OCI-LY7 (cell line): ENCODE results near the gene MEIOB. TPM values are rescaled to one million over a fixed set of nuclear protein-coding genes. Genes with fewer than 3 reads are reported as not detected.
A peak's percentile ranks its signal among the peaks of the same experiment; 100 is the strongest.

Experiments
- BruUV-seq: library from RNA; stranded (reverse); fragments of 400-500 nt; replicated peaks from 2 replicates; lab custom pipeline; 2021; lab: Mats Ljungman, UMichigan
- CTCF ChIA-PET: fragments of 300-600 bp; sonication (Branson Sonifier 250); formaldehyde crosslinking; loops from one replicate; lab custom pipeline; 2022; ENCODE audit warnings: antibody characterized with exemption; ENCODE audit not compliant: unreplicated experiment; lab: Charles Lee
- POLR2A ChIA-PET: fragments of 300-600 bp; sonication (Branson Sonifier 250); formaldehyde crosslinking; loops from one replicate; lab custom pipeline; 2022; ENCODE audit warnings: antibody characterized with exemption; lab: Charles Lee
- DNase-seq: peaks from one replicate; pipeline ENCODE4 v3.0.0-alpha.2; 2015; ENCODE audit warnings: low spot score
- H2AFZ ChIP-seq: fragments of 200-600 bp; sonication (generic), shearing (Covaris generic); 2 replicates; pipeline ENCODE4 v1.6.1; 2014; ENCODE audit warnings: mild to moderate bottlenecking, antibody characterized with exemption, low read length, moderate library complexity
- H3K27ac ChIP-seq: fragments of 200-600 bp; sonication (generic); 2 replicates; pipeline ENCODE4 v1.5.1; 2014; ENCODE audit warnings: mixed run types, low read depth, mild to moderate bottlenecking, moderate library complexity, low read length, inconsistent platforms; ENCODE audit not compliant: poor library complexity, severe bottlenecking
- H3K36me3 ChIP-seq: fragments of 200-600 bp; sonication (generic); 2 replicates; pipeline ENCODE4 v1.6.1; 2014; ENCODE audit warnings: mild to moderate bottlenecking, antibody characterized with exemption, low read length, moderate library complexity, mixed read lengths; ENCODE audit not compliant: insufficient read depth
- H3K4me1 ChIP-seq: fragments of 200-600 bp; sonication (generic); 2 replicates; pipeline ENCODE4 v1.5.1; 2014; ENCODE audit warnings: mild to moderate bottlenecking, low read length; ENCODE audit not compliant: insufficient read depth, poor library complexity, severe bottlenecking
- H3K4me2 ChIP-seq: fragments of 200-600 bp; sonication (generic); 2 replicates; pipeline ENCODE4 v1.6.1; 2014; ENCODE audit warnings: mild to moderate bottlenecking, low read length
- H3K4me3 ChIP-seq: fragments of 200-600 bp; sonication (generic); 2 replicates; pipeline ENCODE4 v1.5.1; 2014; ENCODE audit warnings: mild to moderate bottlenecking, low read depth, low read length; ENCODE audit not compliant: poor library complexity, severe bottlenecking
- H3K79me2 ChIP-seq: fragments of 200-600 bp; sonication (generic); 2 replicates; pipeline ENCODE4 v1.6.1; 2016; ENCODE audit warnings: low read depth, mild to moderate bottlenecking, low read length, moderate library complexity, mixed read lengths; ENCODE audit not compliant: insufficient read depth
- H3K9me2 ChIP-seq: fragments of 200-600 bp; sonication (generic); 2 replicates; pipeline ENCODE4 v1.6.1; 2016; ENCODE audit warnings: mild to moderate bottlenecking, low read length, mixed read lengths; ENCODE audit not compliant: insufficient read depth
- H3K9me3 ChIP-seq: fragments of 200-600 bp; sonication (generic); 2 replicates; pipeline ENCODE4 v1.6.1; 2014; ENCODE audit warnings: mild to moderate bottlenecking, mixed run types, low read length, mixed read lengths
- H4K20me1 ChIP-seq: fragments of 200-600 bp; sonication (generic); 2 replicates; pipeline ENCODE4 v1.6.1; 2014; ENCODE audit warnings: mild to moderate bottlenecking, antibody characterized with exemption, low read length, moderate library complexity, mixed read lengths; ENCODE audit not compliant: insufficient read depth
- EZH2phosphoT487 ChIP-seq: fragments of 200-600 bp; sonication (generic); IDR thresholded peaks from 2 replicates; pipeline ENCODE4 v1.6.1; 2018; ENCODE audit warnings: low read depth, borderline replicate concordance, mild to moderate bottlenecking, mixed run types, antibody characterized with exemption, low read length, moderate library complexity, mixed read lengths
- intact Hi-C: fragments of 100-400 bp; cut with micrococcal nuclease; formaldehyde crosslinking; loops from one replicate; pipeline ENCODE4 v1.10.0; 2022; ENCODE audit not compliant: unreplicated experiment
- total RNA-seq, 2 experiments: library from RNA; depleted of rRNA in 1 of 2; stranded (reverse); fragments of >200 nt in 1 of 2; shearing (Covaris generic) in 1 of 2; gene quantifications; 2 replicates each; pipeline ENCODE4 v1.2.3, GENCODE V29; 2014 to 2022
- TF ChIP-seq, protein P1 (sequence below): fragments of 200-600 bp; sonication (generic); conservative IDR thresholded peaks from 2 replicates; pipeline ENCODE4 v1.5.1; 2014; ENCODE audit warnings: mild to moderate bottlenecking, antibody characterized with exemption, low read length, moderate library complexity, mixed read lengths

Gene MEIOB
- total RNA-seq, 2 experiments from 2014 or later: not detected

DNA sequence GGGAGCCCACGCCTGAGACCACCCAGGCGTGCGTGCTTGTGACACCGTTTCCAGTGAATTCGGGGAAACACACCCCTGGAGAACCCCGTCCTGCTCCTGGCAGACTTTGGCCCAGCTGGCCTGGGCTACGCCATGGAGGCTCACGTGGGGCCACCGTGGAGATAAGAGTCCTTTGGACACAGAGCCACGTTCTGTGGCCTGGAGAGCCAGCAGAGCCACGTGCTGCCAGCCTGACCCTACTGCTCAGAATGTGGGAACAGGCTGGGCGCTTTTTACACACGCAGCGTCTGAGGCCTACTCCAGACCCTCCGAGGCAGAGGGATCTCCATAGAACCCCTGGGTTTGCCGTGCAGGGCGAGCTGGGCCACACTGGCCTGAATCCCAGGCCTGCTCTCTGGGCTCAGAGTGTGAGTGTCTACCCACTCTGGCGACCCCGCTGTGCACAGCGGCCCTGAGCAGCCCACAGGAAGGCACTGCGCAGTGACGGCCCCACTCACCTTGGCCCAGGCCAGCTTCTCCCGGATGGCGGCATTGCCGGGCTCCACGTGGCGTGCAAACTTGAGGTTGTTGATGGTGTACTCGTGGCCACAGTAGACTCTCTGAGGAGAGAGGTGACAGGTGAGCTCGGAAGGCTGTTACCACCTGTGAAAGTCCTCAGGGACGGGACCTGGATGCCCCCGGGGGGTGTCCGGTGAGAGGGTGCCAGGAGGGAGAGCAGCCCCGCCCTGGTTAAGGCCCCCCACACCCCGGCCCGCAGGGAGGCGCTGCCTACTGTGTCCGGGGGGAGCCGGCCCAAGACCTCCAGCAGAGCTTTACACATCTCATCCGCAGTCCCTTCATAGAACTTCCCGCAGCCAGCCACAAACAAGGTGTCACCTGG, 55.3 kb downstream of the MEIOB start:
- Histone ChIP-seq H3K9me3 (no peaks in the 10 kb centered on the region), H2AFZ (no peak overlapping the region), H3K4me1 (no peaks in the 10 kb centered on the region), H3K4me3 (no peak overlapping the region), H3K27ac (no peak overlapping the region), H4K20me1 (no peaks in the 10 kb centered on the region), H3K79me2 (no peaks in the 10 kb centered on the region), H3K9me2 (no peaks in the 10 kb centered on the region), H3K4me2 (no peak overlapping the region), H3K36me3 (no peaks in the 10 kb centered on the region)
- no peak for DNase-seq
- BruUV-seq: no TSS peak
- TF ChIP-seq, protein P1, sequence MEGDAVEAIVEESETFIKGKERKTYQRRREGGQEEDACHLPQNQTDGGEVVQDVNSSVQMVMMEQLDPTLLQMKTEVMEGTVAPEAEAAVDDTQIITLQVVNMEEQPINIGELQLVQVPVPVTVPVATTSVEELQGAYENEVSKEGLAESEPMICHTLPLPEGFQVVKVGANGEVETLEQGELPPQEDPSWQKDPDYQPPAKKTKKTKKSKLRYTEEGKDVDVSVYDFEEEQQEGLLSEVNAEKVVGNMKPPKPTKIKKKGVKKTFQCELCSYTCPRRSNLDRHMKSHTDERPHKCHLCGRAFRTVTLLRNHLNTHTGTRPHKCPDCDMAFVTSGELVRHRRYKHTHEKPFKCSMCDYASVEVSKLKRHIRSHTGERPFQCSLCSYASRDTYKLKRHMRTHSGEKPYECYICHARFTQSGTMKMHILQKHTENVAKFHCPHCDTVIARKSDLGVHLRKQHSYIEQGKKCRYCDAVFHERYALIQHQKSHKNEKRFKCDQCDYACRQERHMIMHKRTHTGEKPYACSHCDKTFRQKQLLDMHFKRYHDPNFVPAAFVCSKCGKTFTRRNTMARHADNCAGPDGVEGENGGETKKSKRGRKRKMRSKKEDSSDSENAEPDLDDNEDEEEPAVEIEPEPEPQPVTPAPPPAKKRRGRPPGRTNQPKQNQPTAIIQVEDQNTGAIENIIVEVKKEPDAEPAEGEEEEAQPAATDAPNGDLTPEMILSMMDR: no peak
- TF ChIP-seq EZH2phosphoT487: no peak
- CTCF ChIA-PET: no interaction called here
- intact Hi-C loops: no loop called here
- POLR2A ChIA-PET: no interaction called here

GRCh38 chr16:1815461-1815860, 56.5 kb downstream of the MEIOB start:
- CTCF ChIA-PET: no interaction called here
- TF ChIP-seq, protein P1: no peak
- TF ChIP-seq EZH2phosphoT487: no peak
- no TSS peak for BruUV-seq
- Histone ChIP-seq H2AFZ (no peak overlapping the region), H3K9me3 (no peaks in the 10 kb centered on the region), H3K27ac (no peak overlapping the region), H3K4me3 (no peak overlapping the region), H3K36me3 (no peaks in the 10 kb centered on the region), H3K9me2 (no peaks in the 10 kb centered on the region), H3K4me2 (no peak overlapping the region), H4K20me1 (no peaks in the 10 kb centered on the region), H3K4me1 (no peaks in the 10 kb centered on the region), H3K79me2 (no peaks in the 10 kb centered on the region)
- DNase-seq: no peak
- intact Hi-C loops: no loop called here
- POLR2A ChIA-PET: no interaction called here

GRCh38 chr16:1812732-1813163, 59.2 kb downstream of the MEIOB start:
- BruUV-seq: no TSS peak
- peak; percentile 35 for DNase-seq
- Histone ChIP-seq H3K9me3 (no peaks in the 10 kb centered on the region), H3K9me2 (no peaks in the 10 kb centered on the region), H2AFZ (no peak overlapping the region), H3K36me3 (no peaks in the 10 kb centered on the region), H4K20me1 (no peaks in the 10 kb centered on the region), H3K79me2 (no peaks in the 10 kb centered on the region), H3K4me2 (no peak overlapping the region), H3K27ac (no peak overlapping the region), H3K4me1 (no peaks in the 10 kb centered on the region), H3K4me3 (no peak overlapping the region)
- ChIA-PET CTCF (no interaction called here), POLR2A (no interaction called here)
- intact Hi-C loops: no loop called here
- TF ChIP-seq, protein P1: peak; percentile 69
- TF ChIP-seq EZH2phosphoT487: no peak
